ENCODE results near the gene AKR1C4. TPM values are rescaled to one million over a fixed set of nuclear protein-coding genes. Genes with fewer than 3 reads are reported as not detected.

AKR1C4 gene
- total RNA-seq = not detected in 2 replicates

GRCh38 chr10:5196702-5197113 is at the start of gene AKR1C4:
Gene AKR1C4 (plus strand): TSS chr10:5196837. CDS start chr10:5196868, 31 bp downstream.

DNA sequence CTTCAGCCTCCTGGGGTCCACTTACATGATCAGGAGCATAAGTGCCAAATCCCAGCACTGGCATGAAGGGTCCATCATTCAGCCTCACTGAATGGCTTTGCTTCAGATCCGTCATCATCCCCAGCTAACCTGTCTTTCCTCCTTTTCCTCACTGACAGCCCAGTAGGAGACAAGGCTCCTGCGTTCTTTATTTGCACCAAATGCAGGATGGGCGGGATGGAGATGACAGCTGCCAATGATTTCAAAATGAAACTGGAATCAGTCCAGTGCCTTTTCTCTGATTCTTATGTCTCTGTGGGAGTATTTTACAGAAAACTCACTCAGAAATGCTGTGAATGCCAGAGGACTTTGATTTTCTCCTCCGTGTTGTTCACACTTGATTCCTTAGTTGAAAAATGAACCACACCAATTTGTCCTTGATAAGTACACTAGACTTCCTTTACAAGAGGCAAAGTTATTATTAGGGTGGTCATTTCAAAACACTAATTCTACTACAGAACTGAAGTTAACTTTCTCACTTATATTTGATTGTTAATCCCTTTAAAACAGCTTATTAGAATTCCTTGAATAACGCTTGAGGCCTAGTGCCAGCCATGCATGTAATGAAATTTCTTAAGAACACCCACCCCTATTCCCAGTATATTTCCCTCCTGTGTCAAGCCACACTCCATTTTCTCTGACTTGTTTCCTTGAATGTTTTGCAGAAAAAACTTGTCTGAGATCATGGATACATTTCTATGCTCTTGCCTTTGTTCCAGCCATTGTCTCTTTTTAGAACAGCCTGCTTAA is 11.5 kb upstream of the AKR1C4 start, which contains the start of gene AKR1C8:
Gene AKR1C8 (minus strand): TSS at position 164 of the 789 bp plus-strand sequence. CDS start 46 bp downstream, at position 118.

Other genes with a start within 250 kb of the AKR1C4 start
- 72.2 and 86.1 TPM in 2 replicates for gene AKR1C1, start 233.4 kb upstream of the AKR1C4 start, total RNA-seq
- 20.4 and 34.5 TPM in 2 replicates for gene AKR1C2, start 193.0 kb upstream of the AKR1C4 start, total RNA-seq
- gene AKR1C3, start 102.4 kb upstream of the AKR1C4 start, total RNA-seq = 26.7 and 31.2 TPM in 2 replicates
- gene AKR1C8, start 11.7 kb upstream of the AKR1C4 start, total RNA-seq = not detected in 2 replicates
- not detected in 2 replicates for gene UCN3, start 168.1 kb downstream of the AKR1C4 start, total RNA-seq
- gene TUBAL3, start 208.0 kb downstream of the AKR1C4 start, total RNA-seq = not detected in 2 replicates
- gene NET1, start 215.7 kb downstream of the AKR1C4 start, total RNA-seq = 24.0 and 43.6 TPM in 2 replicates

Data from uterine smooth muscle cell (primary cell).